Panc1 (cell line): ENCODE data around the gene SCLY. TPM values are rescaled to one million over a fixed set of nuclear protein-coding genes. Genes with fewer than 3 reads are reported as not detected.

Source experiments
- ATAC-seq: fragments of 200-7000 bp; cut with Tn5 transposase; 2 replicates; pipeline ENCODE4 v1.9.1; 2020; ENCODE audit warnings: mild to moderate bottlenecking, moderate library complexity
- BruUV-seq: library from RNA; stranded (reverse); fragments of 400-500 nt; replicated peaks from 2 replicates; lab custom pipeline; 2021; lab: Mats Ljungman, UMichigan
- CTCF ChIA-PET: fragments of 300-600 bp; sonication (Branson Sonifier 250); formaldehyde crosslinking; loops from one replicate; lab custom pipeline; 2022; ENCODE audit warnings: antibody characterized with exemption; lab: Charles Lee
- POLR2A ChIA-PET: fragments of 300-600 bp; sonication (Branson Sonifier 250); formaldehyde crosslinking; loops from one replicate; lab custom pipeline; 2022; ENCODE audit warnings: antibody characterized with exemption; lab: Charles Lee
- DNase-seq: peaks from one replicate; pipeline ENCODE4 v3.0.0-alpha.2; 2010; ENCODE audit warnings: low read depth, low spot score
- H3K27ac ChIP-seq: 2 replicates; pipeline ENCODE4 v1.5.1; 2011; ENCODE audit warnings: mild to moderate bottlenecking, low read length, inconsistent platforms
- H3K27me3 ChIP-seq: fragments of 200-500 bp; sonication (Bioruptor generic); 2 replicates; pipeline ENCODE4 v1.6.0; 2014; ENCODE audit warnings: low read length, inconsistent platforms; ENCODE audit not compliant: control insufficient read depth, insufficient read depth
- H3K36me3 ChIP-seq: fragments of 200-500 bp; sonication (Bioruptor generic); 2 replicates; pipeline ENCODE4 v1.5.1; 2014; ENCODE audit warnings: inconsistent platforms, mild to moderate bottlenecking, low read length, moderate library complexity; ENCODE audit not compliant: control insufficient read depth, insufficient read depth
- H3K4me1 ChIP-seq: 2 replicates; pipeline ENCODE4 v1.5.1; 2011; ENCODE audit warnings: inconsistent platforms, mild to moderate bottlenecking, low read length, moderate library complexity; ENCODE audit not compliant: control insufficient read depth, insufficient read depth
- H3K4me3 ChIP-seq, 2 experiments: 2 replicates each; pipeline ENCODE4 v1.5.1; 2011 to 2012; ENCODE audit warnings: low read depth in 2 of 2, low read length in 2 of 2, mild to moderate bottlenecking in 2 of 2, inconsistent platforms in 1 of 2, moderate library complexity in 1 of 2
- H3K9me3 ChIP-seq: fragments of 200-500 bp; sonication (Bioruptor generic); 2 replicates; pipeline ENCODE4 v1.5.1; 2014; ENCODE audit warnings: low read depth, mild to moderate bottlenecking, inconsistent platforms, low read length, moderate library complexity; ENCODE audit not compliant: control insufficient read depth, insufficient read depth
- CTCF ChIP-seq: fragments of 450-650 bp; IDR thresholded peaks from 2 replicates; pipeline ENCODE4 v1.5.1; 2017; ENCODE audit warnings: mild to moderate bottlenecking
- POLR2AphosphoS5 ChIP-seq: IDR thresholded peaks from 2 replicates; pipeline ENCODE4 v1.6.1; 2012; ENCODE audit warnings: mild to moderate bottlenecking, low read depth, low read length, moderate library complexity
- REST ChIP-seq, 2 experiments: IDR thresholded peaks; 2 replicates each; pipeline ENCODE4 v1.6.1; 2011 to 2012; ENCODE audit warnings: low read depth in 2 of 2, control low read depth in 1 of 2, low read length in 1 of 2, mild to moderate bottlenecking in 1 of 2, moderate library complexity in 1 of 2; ENCODE audit not compliant: insufficient read depth in 1 of 2
- SIN3A ChIP-seq: IDR thresholded peaks from 2 replicates; pipeline ENCODE4 v1.6.1; 2012; ENCODE audit warnings: low read depth, mild to moderate bottlenecking, low read length, moderate library complexity, borderline replicate concordance; ENCODE audit not compliant: insufficient read depth
- TCF7L2 ChIP-seq: IDR thresholded peaks from 2 replicates; pipeline ENCODE4 v1.6.1; 2011; ENCODE audit warnings: mild to moderate bottlenecking, low read depth, low read length, inconsistent platforms
- in situ Hi-C: cut with HindIII; loops from 2 replicates; pipeline ENCODE4 v1.10.0; 2016; ENCODE audit warnings: low sequenced_read_pairs, low pct_unique_long_range_greater_than_20kb
- intact Hi-C: fragments of 100-400 bp; cut with micrococcal nuclease; formaldehyde crosslinking; loops from one replicate; pipeline ENCODE4 v1.10.0; 2022; ENCODE audit not compliant: unreplicated experiment
- total RNA-seq: library from RNA; stranded (reverse); gene quantifications from one replicate; pipeline ENCODE4 v1.2.1, GENCODE V29; 2021; ENCODE audit not compliant: unreplicated experiment

SCLY gene
- total RNA-seq, 1 experiment from 2014 or later = 31.4 TPM

GRCh38 chr2:238077292-238077691 lies 16.5 kb downstream of the SCLY start:
- in situ Hi-C loops = no loop called here
- POLR2A ChIA-PET = interaction anchor here (0.7 kb wide), 2 partner anchors 24 to 44 kb away, joined by 3 to 4 read pairs; no protein-coding TSS in a partner anchor
- CTCF ChIA-PET = no interaction called here
- Histone ChIP-seq H3K9me3 (peaks cover 14% of the 10 kb centered on the region; the same call in 1 of the 2 replicates), H3K27ac (no peak overlapping the region), H3K36me3 (no peaks in the 10 kb centered on the region), H3K4me3 (no peak overlapping the region), H3K27me3 (no peaks in the 10 kb centered on the region), H3K4me1 (no peaks in the 10 kb centered on the region)
- DNase-seq (no peak), ATAC-seq (no peak)
- TF ChIP-seq REST (IDR thresholded peaks at IDR 0.05; ENCODE audit: insufficient read depth in 1 of 2, low read depth in 2 of 2, low read length in 1 of 2) (no peak), SIN3A (no peak), CTCF (no peak), TCF7L2 (no peak), POLR2AphosphoS5 (no peak)
- no TSS peak for BruUV-seq
- intact Hi-C loops = no loop called here

- ATAC-seq (no peak), DNase-seq (no peak)
- H3K27ac ChIP-seq = no peak overlapping the region
- intact Hi-C loops (no loop called here), in situ Hi-C loops (no loop called here)
- no peak overlapping the region for H3K4me3 ChIP-seq
- ChIA-PET POLR2A (no interaction called here), CTCF (no interaction called here)
- no peak for TF ChIP-seq TCF7L2
- no peak for TF ChIP-seq POLR2AphosphoS5
- no peak for TF ChIP-seq CTCF
- TF ChIP-seq REST (IDR thresholded peaks at IDR 0.05; ENCODE audit: insufficient read depth in 1 of 2, low read depth in 2 of 2, low read length in 1 of 2) = no peak
- TF ChIP-seq SIN3A = no peak
- no peaks in the 10 kb centered on the region for H3K27me3 ChIP-seq
- no peaks in the 10 kb centered on the region for H3K4me1 ChIP-seq
- no peaks in the 10 kb centered on the region for H3K36me3 ChIP-seq
- BruUV-seq = no TSS peak
- H3K9me3 ChIP-seq = peaks cover 6% of the 10 kb centered on the region; the same call in 1 of the 2 replicates
Observed at GRCh38 chr2:238079874-238080327, 19.1 kb downstream of the SCLY start.
